Fibroblast of the conjunctiva (primary cell): Measurements from ENCODE around the gene NUDT1.

Experiments used
- DNase-seq: peaks from one replicate; pipeline ENCODE4 v3.0.0-alpha.2; 2010; ENCODE audit warnings: low read depth

NUDT1 gene

DNA sequence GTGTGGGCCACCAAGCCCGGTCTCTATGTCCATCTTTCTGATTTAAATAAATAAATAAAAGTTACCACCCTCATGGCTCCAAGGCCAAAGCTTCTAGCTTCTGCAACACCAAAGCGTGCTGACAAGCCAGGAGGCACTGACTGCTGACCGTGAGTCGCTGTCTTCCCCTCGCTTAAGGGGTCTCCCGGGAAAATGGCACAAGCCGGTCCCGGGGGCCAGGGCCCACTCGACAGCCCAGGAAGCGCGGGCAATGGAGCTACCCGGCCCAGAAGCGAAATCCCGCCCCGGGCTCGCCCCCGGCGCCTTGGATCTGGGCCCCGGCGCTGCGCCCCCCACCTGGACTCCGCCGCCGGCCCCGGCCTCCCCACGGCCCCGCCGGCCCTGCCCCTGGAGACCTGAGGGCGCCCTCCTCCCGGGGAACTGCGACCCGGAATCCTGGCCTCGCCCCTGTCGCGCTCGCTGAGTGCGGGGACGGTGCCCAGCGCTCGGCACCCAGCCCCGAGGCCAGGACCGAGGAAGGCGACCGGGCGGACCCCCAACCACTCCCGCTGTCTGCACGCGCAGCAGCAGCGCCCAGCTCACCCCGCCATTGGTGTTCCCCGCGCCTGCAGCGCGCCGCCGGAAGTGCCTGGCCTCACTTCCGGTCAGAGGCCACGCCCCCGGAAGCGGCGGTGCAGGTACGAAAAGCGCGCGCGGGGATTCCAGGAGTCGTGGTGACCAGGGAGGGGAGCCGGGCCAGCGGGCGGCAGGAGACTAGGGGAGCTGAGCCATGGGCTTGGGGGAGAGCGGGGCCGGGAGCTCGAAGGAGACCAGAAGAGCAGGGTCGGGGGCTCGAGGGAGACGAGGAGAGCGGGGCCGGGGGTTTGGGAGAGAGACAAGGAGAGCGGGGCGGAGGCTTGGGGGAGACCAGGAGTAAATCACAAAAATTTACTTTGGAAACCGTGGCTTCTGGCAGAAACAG lies at the start of gene NUDT1, which contains the start of gene MRM2:
TSS of gene NUDT1 (plus strand) at position 647 of the 961 bp plus-strand sequence. CDS start 2,349 bp downstream, outside the sequence.
TSS of gene MRM2 (minus strand) at position 626 of the 961 bp plus-strand sequence. CDS start at position 590, 36 bp downstream.
- DNase-seq: peak; percentile 26

DNA sequence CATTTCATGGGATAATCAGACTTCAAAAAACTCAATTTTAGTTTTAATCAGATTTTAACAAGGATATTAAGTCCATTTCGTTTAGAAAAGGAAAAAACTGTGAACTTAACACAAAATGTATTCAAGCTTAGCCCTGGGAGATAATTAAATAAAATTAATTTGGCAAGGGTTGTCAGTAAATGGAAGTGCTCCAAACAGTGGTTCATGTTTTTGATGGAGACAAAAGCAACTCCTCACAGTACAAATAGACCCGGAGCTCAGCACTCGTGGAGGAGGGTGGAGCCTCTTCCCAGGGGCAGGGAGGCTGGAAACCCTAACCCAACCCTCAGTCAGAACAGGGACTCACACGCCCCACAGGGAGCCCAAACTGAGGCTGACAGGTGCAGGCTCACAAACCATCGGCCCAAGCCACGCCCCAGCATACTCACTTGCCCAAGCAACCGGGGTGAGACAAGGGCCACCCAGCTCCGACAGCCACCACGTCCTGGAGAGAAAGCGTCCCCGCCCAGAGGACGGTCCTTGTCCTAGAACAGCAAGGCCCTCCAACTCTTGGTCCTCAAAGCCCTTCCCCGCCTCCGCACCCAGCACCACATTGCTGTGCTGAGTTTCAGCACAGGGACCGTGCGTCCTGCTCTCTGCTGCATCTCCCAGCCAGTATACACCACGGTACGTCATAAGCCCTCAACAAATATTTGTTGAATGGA lies 49.0 kb upstream of the NUDT1 start:
- no peak for DNase-seq

DNA sequence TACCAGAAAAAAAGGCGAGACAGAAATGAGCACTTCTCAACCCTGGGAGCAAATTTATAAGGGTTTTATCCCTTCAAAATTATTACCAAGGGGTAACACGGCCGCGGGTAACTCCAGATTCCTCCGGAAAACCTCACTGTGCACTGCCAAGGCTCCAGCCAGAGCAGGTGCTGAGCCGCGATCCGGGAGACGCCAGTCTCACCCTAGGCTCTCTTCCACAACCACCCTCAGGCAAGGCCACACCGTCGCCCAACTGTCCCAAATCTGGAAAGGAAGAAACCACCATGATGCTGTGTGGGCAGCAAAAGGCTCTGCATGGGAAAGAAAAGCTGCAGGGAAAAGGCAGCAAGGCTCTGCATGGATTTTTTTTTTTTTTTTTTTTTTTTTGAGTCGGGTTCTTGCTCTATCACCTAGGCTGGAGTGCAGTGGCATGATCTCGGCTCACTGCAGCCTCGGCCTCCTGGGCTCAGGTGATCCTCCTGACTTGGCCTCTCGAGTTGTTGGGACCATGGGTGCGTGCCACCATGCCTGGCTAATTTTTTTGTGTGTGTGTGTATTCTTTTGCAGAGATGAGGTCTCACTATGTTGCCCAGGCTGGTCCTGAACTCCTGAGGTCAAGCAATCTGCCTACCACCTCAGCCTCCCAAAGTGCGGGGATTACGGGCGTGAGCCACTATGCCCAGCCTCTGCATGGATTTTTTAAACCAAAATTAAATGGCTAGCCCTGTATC lies 48.3 kb upstream of the NUDT1 start:
- no peak for DNase-seq

DNA sequence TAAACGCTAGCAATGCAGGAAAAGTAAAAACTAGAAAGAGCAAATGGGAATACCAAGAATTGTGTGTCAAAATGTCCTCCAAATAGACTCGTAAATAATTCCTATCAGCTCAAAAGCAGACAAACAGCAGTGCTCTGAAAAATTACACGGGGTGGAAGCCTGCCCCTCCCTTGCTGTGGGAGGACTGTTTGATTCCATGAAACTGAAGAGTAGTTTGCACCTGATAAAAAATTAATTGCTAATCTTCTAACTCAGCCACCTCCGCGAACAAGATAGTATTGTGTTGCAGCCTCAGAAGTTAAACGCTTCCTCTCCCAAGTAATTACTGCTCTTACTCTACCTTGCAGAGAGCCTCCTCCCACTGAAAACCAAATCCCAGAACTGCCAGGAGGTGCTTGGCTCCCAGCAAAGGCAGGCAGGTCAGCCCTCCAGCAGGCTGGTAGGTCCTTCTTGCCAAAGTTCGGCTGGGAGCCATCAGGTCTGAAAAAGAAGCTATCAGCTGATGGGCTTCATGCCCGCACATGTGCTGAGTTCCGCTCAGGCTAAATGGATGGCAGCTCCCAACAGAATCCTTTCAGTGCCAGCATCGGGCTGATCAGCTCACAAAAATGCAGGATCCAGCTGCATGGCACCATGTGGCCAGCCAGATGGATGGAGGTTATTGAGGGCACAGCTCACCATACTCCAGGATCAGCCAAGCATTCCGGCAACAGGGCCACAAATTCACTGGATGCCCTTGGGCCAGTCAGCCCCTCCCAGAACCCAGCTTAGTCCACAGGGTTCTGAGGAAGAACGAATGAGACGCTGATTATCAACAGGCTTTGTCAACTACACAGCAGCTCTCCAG lies 46.4 kb upstream of the NUDT1 start:
- DNase-seq: no peak

DNA sequence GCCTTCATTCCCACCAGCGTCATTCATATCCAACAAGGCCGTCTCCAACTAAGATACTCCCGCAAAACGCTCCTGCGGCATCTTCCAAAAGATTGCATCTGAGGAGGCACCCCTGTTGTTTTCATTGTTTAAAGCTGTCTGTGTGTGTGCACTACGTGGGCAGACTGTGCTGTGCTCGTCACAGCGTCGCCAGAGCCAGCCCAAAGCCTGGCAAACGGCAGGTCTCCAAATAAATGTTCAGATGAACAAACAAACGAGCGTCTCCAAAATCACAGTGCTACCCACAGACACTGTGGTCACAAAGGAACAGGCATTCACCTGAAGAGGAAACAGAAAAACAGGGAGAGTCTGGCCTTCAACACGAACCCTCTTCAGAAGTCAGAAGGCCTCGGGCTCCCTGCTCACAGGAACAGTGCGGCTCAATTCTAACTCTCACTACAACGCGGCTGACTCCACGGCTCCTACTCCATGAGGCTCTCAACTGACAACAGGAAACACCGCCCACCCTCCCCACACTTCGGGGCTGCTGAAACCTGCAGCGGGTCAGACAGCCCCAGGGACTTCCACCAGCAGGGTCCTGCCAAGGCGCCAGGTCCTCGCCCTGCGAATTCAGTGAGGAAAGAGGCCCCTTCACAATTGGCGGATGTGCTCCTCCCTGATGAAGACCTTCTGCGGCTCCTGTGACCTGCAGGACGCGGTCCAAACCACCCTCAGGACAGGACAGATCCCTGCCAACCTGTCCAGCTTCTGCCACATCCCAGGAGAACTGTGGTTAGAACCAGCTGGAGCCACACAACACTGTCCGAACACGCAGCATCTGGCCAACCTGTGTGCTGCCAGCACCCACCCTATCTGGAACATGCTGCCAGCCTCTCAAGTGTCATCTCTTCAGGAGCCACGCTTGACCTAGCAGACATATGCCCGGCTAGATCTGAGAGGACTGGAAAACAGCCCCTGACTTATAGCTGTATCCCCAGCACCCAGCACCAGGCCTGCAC lies 45.3 kb upstream of the NUDT1 start:
- DNase-seq: no peak

DNA sequence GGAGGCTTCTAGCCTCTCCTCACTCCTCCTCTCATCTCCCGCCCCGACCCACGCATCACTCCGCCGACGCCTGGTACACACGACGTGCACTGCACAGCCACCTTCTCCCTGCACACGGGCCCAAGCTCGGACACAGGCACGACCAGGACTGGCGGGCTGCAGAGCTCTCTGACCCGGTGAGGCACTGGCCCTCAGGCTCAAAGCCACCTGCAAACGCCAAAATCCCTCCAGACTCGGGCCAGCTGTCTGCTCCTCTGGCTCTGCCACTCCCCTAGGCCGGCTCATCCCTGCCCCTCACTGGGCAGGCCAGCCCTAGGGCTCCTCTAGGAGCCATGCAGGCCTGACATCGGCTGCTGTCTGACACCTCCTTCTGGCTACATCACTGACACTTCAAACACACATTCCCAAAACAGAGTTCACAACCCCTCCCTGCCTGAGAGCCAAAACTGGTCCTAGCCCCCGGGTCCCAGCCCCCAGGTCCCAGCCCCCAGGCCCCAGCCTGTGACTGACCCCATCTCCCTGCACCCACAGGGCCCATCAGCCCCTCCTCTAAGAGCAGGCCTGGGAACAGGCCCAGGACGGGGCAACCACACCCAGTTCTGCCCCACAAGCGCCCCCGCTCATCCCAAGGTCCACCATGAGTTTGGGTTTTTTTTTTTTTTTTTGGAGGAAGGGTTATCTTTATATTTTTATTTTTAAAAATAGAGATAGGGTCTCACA lies 44.4 kb upstream of the NUDT1 start:
- DNase-seq: no peak

DNA sequence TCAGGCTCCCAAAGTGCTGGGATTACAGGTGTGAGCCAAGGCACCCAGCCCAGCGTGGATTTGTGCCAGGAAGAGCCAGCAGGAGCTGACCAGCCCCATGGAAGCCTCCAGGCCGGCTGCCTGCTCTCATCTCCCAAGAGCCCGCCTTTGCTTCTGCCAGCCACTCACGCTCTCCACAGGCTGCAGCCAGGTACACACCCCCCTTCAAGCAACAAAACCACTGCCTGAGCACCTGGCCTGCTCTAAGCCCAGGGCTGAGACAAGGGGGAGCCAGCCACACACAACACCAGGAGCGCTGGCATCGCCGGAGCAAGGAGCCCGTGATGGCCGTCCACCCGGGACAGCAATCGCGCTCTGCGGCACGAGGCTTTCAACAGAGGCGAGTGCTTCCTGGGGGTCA lies 43.8 kb upstream of the NUDT1 start:
- no peak for DNase-seq

DNA sequence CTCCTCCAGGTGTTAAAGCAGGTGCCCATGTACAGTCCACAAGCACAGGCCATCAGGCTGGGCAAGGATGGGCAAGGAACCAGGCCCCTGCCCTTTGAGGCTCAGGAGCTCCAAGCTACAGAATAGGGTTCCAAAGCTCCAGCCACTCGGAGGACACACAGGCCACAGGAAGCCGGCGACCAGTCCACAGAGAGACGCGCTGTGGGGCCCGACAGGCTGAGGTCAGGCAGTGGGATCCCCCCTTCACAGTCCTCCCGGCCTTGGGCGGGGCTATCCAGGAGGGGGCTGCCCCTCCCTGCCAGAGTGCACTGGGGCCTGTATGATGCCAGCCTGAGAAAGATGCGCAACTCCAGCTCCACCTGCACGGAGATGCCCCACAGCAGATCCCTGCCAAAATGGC lies 43.3 kb upstream of the NUDT1 start:
- DNase-seq: no peak

DNA sequence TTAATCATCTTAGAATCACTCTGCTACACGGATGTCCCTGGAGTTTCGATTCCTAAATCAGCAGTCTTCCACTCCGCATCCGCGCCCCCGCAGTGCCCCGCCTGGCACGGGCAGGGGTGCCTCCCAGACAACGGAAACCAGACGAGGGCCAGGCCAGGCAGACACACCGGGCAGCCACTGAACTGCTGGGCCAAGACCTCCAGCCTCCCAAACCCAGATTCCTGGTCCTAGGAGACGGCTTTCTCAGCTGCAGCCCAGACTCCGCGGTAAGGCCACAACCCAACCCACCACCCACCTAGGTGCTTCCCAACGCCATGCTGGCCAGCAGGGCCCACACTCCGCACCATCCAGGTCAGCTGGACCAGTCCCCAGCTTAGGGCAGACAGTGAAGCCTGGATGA lies 42.5 kb upstream of the NUDT1 start:
- no peak for DNase-seq

DNA sequence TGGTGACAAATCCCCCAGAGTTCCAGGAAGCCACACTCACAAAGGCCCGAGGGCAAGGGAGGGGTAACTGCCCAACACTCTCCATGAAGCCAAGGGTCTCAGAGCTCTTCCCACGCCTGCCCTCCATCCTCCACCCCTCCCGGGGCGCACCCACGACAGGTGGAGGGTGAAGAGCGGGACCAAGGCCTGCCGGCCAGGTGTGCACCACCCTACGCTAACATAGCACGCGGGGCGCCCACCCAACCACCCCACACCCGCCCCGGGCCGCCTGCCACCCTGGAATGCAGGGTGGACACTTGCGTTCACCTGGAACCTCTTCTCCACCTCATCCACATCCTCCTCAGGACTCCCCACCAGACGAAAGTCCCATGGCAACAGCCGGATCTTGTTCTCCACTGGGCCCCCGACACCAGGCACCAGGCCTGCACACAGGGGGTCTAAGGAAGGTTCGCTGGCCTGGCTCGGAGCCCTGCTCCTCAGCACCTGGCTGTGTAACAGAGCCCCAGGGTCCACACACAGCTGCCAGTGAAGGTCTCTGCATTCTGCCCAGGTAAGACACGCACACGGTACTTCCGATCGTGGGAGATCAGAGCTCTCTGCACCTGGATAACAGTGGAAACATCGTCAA lies 42.0 kb upstream of the NUDT1 start:
- no peak for DNase-seq

DNA sequence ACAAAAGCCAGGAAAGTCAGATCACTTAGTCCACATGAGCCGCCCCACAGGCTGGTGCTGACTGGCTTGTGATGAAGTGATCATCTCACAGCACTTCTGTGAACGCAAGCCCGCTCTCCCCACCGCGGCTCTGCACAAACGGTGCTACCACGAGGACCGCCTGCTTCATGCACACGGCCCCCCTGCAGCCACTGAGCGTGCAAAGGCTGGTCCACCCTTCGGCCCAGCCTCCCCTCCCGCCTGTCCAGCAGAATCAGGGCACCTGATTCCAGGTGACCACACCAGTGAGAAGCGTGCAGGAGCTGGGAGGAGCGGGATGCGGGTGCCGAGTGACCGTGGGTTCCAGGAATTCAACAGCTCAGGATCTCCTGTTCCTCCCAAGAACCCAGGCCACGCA lies 41.4 kb upstream of the NUDT1 start:
- DNase-seq: no peak

DNA sequence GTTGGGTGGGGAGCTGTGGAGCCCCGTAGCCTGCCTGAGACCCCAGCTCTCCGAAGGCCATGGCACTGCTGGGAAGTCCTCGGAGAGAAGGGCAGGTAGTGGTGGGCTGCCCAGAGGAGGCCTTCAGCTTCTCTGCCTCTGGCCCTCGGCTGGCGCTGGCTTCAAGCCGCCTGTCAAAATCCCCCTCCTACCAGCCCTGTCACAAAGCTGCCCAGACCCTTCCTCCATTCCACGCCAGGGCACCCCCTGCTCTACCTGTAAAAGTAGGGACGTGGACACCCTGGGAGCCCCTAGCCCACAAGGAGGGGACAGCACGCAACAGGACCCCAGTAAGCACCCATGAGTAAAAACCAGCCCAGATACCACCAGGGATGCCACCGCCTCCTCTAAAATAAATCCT lies 40.9 kb upstream of the NUDT1 start:
- DNase-seq: no peak

DNA sequence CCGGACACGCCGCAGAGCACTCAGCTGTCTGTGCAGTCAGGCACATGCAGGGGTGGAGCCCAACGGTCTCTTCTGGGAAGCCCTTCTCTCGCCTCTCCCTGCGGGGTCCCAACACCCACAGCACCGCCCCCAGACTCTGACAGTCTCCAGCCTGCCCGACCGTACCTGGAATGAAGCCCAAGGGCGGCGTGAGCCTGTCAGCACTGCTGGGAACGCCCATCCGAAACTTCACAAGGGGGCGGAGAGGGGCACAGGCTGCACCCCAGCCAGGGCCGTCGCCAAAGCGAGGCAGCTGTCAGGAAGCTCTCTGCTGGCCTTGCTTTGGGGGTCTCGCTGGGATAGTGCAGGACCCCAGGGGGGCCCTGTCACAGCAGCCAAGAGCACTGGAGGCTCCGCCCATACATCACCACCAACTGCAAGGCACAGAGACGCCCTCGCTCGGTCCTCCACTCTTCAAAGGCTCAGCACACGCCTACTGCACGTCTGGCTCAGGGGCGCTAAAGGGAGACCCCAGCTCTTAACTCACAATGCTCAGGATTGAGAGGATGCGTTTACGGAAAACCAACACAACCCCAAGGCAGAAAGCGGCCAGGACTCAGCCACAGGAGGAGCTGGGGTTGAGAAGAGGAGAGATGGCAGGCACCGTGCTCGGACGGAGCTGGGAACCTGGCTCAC lies 40.2 kb upstream of the NUDT1 start:
- DNase-seq: no peak

DNA sequence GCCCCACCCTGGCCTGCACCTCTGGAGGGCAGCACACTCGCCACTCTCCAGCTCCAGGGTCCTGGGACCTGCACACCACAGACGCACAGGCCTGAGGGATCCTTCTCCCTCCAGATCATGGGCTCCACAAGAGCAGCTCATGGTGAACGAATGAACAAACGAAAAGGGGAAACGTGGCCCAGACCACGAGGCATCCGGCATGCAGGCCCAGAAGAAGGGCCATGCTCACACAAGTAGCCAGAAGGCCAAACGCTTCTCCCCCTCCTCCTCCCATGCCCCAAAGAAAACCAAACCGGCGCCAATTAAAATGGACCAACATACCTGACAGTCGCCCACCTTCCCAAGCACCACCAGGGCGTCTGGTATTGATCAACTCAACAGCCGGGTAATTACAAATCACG lies 39.7 kb upstream of the NUDT1 start:
- no peak for DNase-seq

DNA sequence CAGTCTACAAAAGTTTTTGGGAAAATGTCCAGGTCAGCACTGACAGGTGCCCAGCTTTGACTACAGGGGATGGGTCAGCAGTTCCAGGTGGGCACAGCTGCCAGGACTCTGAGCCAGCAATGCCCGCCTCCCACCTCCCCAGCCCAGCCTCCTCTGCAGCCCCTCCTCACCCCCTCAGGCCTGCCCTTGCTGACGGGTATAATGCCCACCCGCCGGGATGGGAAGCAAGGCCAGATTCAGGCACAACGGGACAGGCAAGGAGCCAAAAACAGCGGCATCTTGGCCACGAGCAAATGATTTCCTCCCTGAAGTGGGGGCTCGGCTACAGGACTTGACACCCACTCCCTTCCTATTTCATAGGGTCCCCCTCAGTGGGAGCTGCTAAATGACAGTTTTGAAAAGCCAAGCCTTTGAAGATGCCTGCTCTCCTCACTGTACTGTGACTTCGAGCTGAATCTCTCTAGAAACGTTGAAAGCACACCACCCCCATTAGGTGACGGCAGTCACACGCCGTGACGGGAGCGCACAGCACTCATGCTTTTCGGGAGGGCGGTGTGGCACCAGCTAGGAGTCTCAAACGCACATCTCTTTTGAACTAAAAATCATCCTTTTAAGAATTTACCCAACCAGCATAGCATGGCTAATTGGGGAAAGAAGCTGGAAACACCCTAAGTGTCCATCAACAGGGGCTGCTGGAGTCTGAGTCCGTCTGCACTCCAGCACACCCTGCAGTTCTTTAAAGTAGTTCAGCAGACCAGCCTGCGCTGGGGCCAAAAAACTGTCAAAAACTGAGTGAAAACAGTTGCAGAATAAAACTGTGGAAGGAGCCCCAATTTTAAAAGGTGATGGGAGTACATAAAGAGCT lies 38.9 kb upstream of the NUDT1 start:
- DNase-seq: no peak

DNA sequence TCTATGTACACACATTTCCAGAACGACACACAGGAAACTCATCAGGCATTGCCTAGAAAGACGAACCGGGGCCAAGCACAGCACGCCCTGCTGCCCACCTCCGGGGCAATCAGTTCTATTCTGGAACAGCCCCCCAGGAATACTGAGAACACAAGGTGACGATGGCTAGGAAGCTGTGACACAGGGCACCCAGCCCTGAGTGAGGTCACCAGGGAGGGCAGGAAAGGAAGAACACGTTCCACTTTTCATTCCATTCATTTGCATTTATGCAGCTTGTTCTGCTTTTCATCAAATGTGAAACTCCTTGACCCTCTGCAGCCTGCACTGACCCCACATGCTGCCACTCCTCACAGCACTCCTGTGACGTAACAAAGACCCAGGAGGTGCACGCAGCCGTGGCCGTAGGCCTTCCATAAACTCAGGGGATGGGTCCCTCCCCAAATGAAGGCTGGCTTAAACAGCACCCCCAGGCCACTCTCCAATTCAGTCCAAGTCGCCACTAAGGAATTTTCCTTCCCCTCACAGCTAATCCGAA lies 38.2 kb upstream of the NUDT1 start:
- DNase-seq: no peak

DNA sequence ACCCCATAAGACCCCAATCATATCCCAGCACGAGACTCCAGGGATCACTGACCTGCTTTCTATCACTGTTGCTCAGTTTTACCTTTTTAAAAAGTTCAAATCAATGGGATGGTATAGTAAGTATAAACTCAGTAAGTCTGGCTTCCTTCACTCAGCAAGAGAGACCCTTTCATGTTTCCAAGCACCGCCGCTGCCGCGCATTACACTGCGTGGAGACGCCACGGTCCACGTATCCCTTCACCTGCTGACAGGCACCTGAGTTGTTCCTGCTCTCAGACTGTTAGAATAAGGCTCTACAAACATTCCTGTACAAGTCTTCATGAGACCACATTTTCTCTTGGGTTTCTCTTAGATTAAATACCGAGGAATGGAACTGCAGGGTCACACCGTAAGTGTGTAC lies 37.6 kb upstream of the NUDT1 start:
- no peak for DNase-seq
